Right lobe of liver (tissue), 4 donors: ENCODE measurements around the gene KAT6B.

Source experiments
- POLR2A ChIP-seq: fragments of 450-650 bp; IDR thresholded peaks from one replicate; pipeline ENCODE4 v1.6.1; 2017; ENCODE audit warnings: antibody characterized with exemption, mild to moderate bottlenecking
- TF ChIP-seq, protein P1 (sequence below), 4 donors: fragments of 200-600 bp in 3 of 4; fragments of 450-650 bp in 1 of 4; IDR thresholded peaks; one replicate each; pipeline versions ENCODE4 v1.5.1 to v1.8.0; 2016 to 2022; ENCODE audit warnings: antibody characterized with exemption in 4 of 4, mild to moderate bottlenecking in 2 of 4
- donor health status: DM: no; HTN: no; CAD: no.
- donor health status: DM: no; HTN: no; CAD: no.
- donor health status: DM: no; HTN: yes; CAD: no.

GRCh38 chr10:74859546-74859945, 33.1 kb downstream of the KAT6B start:
- TF ChIP-seq, protein P1, sequence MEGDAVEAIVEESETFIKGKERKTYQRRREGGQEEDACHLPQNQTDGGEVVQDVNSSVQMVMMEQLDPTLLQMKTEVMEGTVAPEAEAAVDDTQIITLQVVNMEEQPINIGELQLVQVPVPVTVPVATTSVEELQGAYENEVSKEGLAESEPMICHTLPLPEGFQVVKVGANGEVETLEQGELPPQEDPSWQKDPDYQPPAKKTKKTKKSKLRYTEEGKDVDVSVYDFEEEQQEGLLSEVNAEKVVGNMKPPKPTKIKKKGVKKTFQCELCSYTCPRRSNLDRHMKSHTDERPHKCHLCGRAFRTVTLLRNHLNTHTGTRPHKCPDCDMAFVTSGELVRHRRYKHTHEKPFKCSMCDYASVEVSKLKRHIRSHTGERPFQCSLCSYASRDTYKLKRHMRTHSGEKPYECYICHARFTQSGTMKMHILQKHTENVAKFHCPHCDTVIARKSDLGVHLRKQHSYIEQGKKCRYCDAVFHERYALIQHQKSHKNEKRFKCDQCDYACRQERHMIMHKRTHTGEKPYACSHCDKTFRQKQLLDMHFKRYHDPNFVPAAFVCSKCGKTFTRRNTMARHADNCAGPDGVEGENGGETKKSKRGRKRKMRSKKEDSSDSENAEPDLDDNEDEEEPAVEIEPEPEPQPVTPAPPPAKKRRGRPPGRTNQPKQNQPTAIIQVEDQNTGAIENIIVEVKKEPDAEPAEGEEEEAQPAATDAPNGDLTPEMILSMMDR (IDR thresholded peaks at IDR 0.05) = no peak
- TF ChIP-seq POLR2A = no peak
